ENCODE data around the gene CXCR5.

DNA sequence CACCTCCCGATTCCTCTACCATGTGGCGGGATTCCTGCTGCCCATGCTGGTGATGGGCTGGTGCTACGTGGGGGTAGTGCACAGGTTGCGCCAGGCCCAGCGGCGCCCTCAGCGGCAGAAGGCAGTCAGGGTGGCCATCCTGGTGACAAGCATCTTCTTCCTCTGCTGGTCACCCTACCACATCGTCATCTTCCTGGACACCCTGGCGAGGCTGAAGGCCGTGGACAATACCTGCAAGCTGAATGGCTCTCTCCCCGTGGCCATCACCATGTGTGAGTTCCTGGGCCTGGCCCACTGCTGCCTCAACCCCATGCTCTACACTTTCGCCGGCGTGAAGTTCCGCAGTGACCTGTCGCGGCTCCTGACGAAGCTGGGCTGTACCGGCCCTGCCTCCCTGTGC is 10.5 kb downstream of the CXCR5 start:
- TF ChIP-seq POLR2A (IDR thresholded peaks at IDR 0.05; ENCODE audit: low read length), result no peak
- TF ChIP-seq GATA1 (IDR thresholded peaks at IDR 0.05; ENCODE audit: low read depth, low read length), result no peak

All from erythroblast (primary cell).